ENCODE data around the gene SP110. TPM values are rescaled to one million over a fixed set of nuclear protein-coding genes. Genes with fewer than 3 reads are reported as not detected.

SP110 gene
- total and polyA plus RNA-seq, 2 experiments from 2014 or later: 2.3 to 8.2 TPM

- H3K4me2 ChIP-seq: no peak overlapping the region
- no peaks in the 10 kb centered on the region for H3K79me2 ChIP-seq (replicated peaks; ENCODE audit: insufficient read depth)
- peaks cover 4% of the 10 kb centered on the region; the same call in 1 of the 2 replicates for H3K9me2 ChIP-seq (ENCODE audit: insufficient read depth)
- no peak overlapping the region for H3K27ac Mint-ChIP-seq
- H3K27me3 ChIP-seq (ENCODE audit: insufficient read depth): no peaks in the 10 kb centered on the region
- H3K36me3 ChIP-seq (ENCODE audit: insufficient read depth): no peaks in the 10 kb centered on the region
- H3K9me3 Mint-ChIP-seq: peaks cover 6% of the 10 kb centered on the region
- DNase-seq (ENCODE audit: low spot score) (no peak), ATAC-seq (no peak)
- H3K36me3 Mint-ChIP-seq (ENCODE audit: low read depth): peaks cover 3% of the 10 kb centered on the region; the same call in 1 of the 3 replicates
- peaks cover 7% of the 10 kb centered on the region; the same call in 1 of the 3 replicates for H3K4me1 Mint-ChIP-seq
- peaks cover 10% of the 10 kb centered on the region for H3K27me3 Mint-ChIP-seq (ENCODE audit: insufficient read depth, low read depth, poor library complexity)
- TF ChIP-seq POLR2AphosphoS5 (IDR thresholded peaks at IDR 0.05; ENCODE audit: low read depth) (no peak), EZH2 (IDR thresholded peaks at IDR 0.05; ENCODE audit: low read depth, unreplicated experiment) (no peak), STAT1 (IDR thresholded peaks at IDR 0.05; ENCODE audit: unreplicated experiment) (no peak), CTCF (conservative IDR thresholded peaks at IDR 0.05; ENCODE audit: low read depth in 2 of 2) (no peak), ZNF331 (CRISPR knock-in tag; IDR thresholded peaks at IDR 0.05; ENCODE audit: low read depth) (no peak), ZNF114 (CRISPR knock-in tag; IDR thresholded peaks at IDR 0.05) (no peak), ZNF462 (CRISPR knock-in tag; IDR thresholded peaks at IDR 0.05) (no peak)
- TF ChIP-seq, protein P1, sequence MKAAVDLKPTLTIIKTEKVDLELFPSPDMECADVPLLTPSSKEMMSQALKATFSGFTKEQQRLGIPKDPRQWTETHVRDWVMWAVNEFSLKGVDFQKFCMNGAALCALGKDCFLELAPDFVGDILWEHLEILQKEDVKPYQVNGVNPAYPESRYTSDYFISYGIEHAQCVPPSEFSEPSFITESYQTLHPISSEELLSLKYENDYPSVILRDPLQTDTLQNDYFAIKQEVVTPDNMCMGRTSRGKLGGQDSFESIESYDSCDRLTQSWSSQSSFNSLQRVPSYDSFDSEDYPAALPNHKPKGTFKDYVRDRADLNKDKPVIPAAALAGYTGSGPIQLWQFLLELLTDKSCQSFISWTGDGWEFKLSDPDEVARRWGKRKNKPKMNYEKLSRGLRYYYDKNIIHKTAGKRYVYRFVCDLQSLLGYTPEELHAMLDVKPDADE (IDR thresholded peaks at IDR 0.05): no peak
- H3K4me3 Mint-ChIP-seq: no peak overlapping the region
- no peaks in the 10 kb centered on the region for H3K4me1 ChIP-seq (ENCODE audit: insufficient read depth)
- no peaks in the 10 kb centered on the region for H4K20me1 ChIP-seq (replicated peaks; ENCODE audit: insufficient read depth)
- no peak overlapping the region for H3K27ac ChIP-seq (ENCODE audit: low read depth)
- no peak overlapping the region for H3K4me3 ChIP-seq
- no peaks in the 10 kb centered on the region for H3F3A ChIP-seq (replicated peaks; ENCODE audit: low read depth)
- no peak overlapping the region for H2AFZ ChIP-seq
These were observed 61.3 kb downstream of the SP110 start for GRCh38 chr2:230158468-230158867.

Measured in GM23338 (cell line).